Glutamatergic neuron (in vitro differentiated cells): ENCODE data around the gene PHC3. TPM values are rescaled to one million over a fixed set of nuclear protein-coding genes. Genes with fewer than 3 reads are reported as not detected.

Source experiments
- DNase-seq: peaks from one replicate; pipeline ENCODE4 v3.0.0; 2022
- H3K27ac Mint-ChIP-seq: one replicate; pipeline ENCODE4 v1.8.0; 2020; ENCODE audit warnings: mild to moderate bottlenecking, mixed read lengths, inconsistent platforms; ENCODE audit not compliant: unreplicated experiment
- H3K27me3 Mint-ChIP-seq: one replicate; pipeline ENCODE4 v1.8.0; 2020; ENCODE audit warnings: mild to moderate bottlenecking, moderate library complexity, mixed read lengths, inconsistent platforms; ENCODE audit not compliant: unreplicated experiment
- H3K36me3 Mint-ChIP-seq: one replicate; pipeline ENCODE4 v1.8.0; 2020; ENCODE audit warnings: mild to moderate bottlenecking, mixed read lengths, inconsistent platforms; ENCODE audit not compliant: unreplicated experiment
- H3K4me1 Mint-ChIP-seq: one replicate; pipeline ENCODE4 v1.8.0; 2020; ENCODE audit warnings: mild to moderate bottlenecking, low read depth, mixed read lengths, inconsistent platforms; ENCODE audit not compliant: unreplicated experiment
- H3K4me3 Mint-ChIP-seq: one replicate; pipeline ENCODE4 v1.8.0; 2020; ENCODE audit warnings: mild to moderate bottlenecking, mixed read lengths, inconsistent platforms; ENCODE audit not compliant: unreplicated experiment
- H3K9me3 Mint-ChIP-seq: one replicate; pipeline ENCODE4 v1.8.0; 2020; ENCODE audit warnings: mild to moderate bottlenecking, moderate library complexity, mixed read lengths, inconsistent platforms; ENCODE audit not compliant: unreplicated experiment
- total RNA-seq: library from RNA; stranded (reverse); fragmentation: NEBNext Ultra II Directional; extraction: Animal tissue kit (Norgen Biotek cat#: 25700); gene quantifications from one replicate; pipeline ENCODE4 v1.2.1, GENCODE V29; 2021; ENCODE audit not compliant: unreplicated experiment
- TF ChIP-seq, protein P1 (sequence below): fragments of 200-600 bp; sonication (generic); IDR thresholded peaks from one replicate; pipeline ENCODE4 v1.5.0; 2021; ENCODE audit not compliant: partially characterized antibody, unreplicated experiment

PHC3 gene
- total RNA-seq, 1 donor from 2014 or later = 31.9 TPM

DNA sequence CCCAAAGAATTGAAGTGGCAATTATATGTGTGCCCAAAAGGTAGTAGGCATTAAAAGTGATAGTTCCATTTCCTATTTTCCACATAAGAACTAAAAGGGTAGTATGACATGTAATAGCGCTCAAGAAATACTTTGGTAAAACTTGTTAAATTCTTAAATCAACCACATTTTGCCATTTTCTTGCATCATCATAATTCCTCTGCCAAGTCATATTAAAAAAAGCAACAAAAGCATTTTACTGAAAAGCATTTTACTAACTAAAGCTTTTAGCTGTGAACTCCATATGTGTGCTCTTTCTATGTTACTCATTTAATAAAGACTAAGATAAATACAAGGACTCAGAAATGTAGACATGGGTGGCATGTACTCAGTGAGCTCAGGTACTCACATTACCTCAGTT lies 73.6 kb downstream of the PHC3 start:
- peaks cover 2% of the 10 kb centered on the region for H3K27me3 Mint-ChIP-seq
- H3K9me3 Mint-ChIP-seq = no peaks in the 10 kb centered on the region
- TF ChIP-seq, protein P1, sequence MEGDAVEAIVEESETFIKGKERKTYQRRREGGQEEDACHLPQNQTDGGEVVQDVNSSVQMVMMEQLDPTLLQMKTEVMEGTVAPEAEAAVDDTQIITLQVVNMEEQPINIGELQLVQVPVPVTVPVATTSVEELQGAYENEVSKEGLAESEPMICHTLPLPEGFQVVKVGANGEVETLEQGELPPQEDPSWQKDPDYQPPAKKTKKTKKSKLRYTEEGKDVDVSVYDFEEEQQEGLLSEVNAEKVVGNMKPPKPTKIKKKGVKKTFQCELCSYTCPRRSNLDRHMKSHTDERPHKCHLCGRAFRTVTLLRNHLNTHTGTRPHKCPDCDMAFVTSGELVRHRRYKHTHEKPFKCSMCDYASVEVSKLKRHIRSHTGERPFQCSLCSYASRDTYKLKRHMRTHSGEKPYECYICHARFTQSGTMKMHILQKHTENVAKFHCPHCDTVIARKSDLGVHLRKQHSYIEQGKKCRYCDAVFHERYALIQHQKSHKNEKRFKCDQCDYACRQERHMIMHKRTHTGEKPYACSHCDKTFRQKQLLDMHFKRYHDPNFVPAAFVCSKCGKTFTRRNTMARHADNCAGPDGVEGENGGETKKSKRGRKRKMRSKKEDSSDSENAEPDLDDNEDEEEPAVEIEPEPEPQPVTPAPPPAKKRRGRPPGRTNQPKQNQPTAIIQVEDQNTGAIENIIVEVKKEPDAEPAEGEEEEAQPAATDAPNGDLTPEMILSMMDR = no peak
- H3K4me1 Mint-ChIP-seq = no peaks in the 10 kb centered on the region
- DNase-seq = no peak
- no peak overlapping the region for H3K4me3 Mint-ChIP-seq
- H3K36me3 Mint-ChIP-seq = no peaks in the 10 kb centered on the region
- H3K27ac Mint-ChIP-seq = no peak overlapping the region

DNA sequence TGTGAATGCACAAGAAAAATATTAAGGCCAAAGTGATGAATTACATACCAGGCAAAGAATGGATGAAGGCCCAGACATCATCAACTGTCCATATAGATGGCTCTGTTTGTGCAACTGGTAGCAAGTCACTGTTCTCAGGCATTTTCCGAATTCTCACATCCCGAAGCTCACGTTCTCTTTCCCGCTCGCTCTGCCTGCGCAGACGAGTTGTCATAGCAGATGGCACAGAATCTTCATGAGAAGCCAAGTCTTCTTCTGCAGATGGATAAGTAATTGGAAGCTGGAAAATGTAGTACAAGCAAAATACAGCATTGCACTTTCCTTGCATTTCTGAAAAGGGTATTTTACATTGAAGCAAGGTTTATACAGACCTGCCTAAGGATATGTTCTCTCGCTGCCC lies 79.1 kb downstream of the PHC3 start:
- no peak for DNase-seq
- Mint-ChIP-seq H3K4me1 (no peaks in the 10 kb centered on the region), H3K27ac (no peak overlapping the region), H3K36me3 (no peaks in the 10 kb centered on the region), H3K27me3 (no peaks in the 10 kb centered on the region), H3K9me3 (no peaks in the 10 kb centered on the region), H3K4me3 (no peak overlapping the region)
- TF ChIP-seq, protein P1 = no peak

DNA sequence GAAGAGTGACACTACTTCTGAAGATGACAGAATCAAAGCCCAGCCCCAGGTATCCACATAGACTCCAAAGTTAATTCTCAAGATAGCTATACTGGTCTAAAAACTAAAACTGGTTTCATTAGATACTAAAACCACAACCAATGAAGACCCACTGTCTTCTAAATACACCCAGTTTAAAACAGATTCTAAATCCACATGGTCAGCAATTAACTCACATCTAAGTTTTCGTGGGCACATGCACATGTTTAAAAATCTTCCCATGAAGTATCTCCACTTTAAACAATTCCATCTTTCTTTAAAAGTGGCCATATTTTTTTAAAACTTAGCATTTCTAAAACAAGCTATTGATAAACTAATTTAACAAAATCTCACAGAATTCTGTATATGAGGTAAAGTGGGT lies 80.6 kb downstream of the PHC3 start:
- TF ChIP-seq, protein P1 = no peak
- Mint-ChIP-seq H3K4me1 (no peaks in the 10 kb centered on the region), H3K4me3 (no peak overlapping the region), H3K27ac (no peak overlapping the region), H3K36me3 (no peaks in the 10 kb centered on the region), H3K9me3 (no peaks in the 10 kb centered on the region), H3K27me3 (no peaks in the 10 kb centered on the region)
- DNase-seq = no peak

DNA sequence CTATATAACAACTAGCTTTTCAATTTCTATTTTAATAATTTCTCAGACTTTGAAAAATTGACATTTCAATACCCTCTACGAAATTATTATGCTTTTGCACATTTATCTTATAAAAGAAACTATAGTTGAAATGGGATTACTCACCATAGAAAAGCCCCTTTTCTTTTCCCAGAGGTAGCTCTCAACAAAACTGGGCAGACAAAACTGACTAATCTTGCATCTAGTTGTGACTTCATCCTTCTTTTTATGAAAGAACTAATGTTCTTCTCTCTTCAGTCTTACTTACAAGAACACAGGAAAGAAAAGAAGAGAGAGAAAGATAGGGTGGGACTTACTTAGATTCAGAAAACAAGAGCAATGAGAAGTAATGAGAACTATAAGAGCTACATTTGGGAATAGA lies 82.8 kb downstream of the PHC3 start:
- Mint-ChIP-seq H3K36me3 (no peaks in the 10 kb centered on the region), H3K4me3 (no peak overlapping the region), H3K27me3 (no peaks in the 10 kb centered on the region), H3K27ac (no peak overlapping the region), H3K4me1 (no peaks in the 10 kb centered on the region), H3K9me3 (no peaks in the 10 kb centered on the region)
- TF ChIP-seq, protein P1 = no peak
- no peak for DNase-seq

DNA sequence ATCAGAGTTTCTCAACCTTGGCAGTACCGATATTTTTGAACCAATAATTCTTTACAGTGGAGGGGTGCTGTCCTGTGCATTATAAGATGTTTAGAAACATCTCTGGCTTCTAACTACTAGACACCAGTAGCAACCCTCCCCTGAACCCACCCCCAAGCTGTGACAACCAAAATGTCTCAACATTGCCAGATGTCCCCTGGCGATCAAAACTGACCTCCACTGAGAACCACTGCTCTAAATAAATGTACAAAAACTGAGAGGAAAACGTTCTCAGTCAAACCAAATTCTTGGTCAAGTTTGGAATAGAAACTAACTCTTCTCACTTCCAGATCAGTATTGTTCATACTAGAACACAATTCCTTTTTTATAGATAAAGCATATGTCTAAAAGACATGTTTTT lies 85.2 kb downstream of the PHC3 start:
- Mint-ChIP-seq H3K9me3 (no peaks in the 10 kb centered on the region), H3K4me3 (no peak overlapping the region), H3K27me3 (no peaks in the 10 kb centered on the region), H3K4me1 (no peaks in the 10 kb centered on the region), H3K27ac (no peak overlapping the region), H3K36me3 (no peaks in the 10 kb centered on the region)
- no peak for DNase-seq
- TF ChIP-seq, protein P1 = no peak
